HG02852 (cell line): Measurements from ENCODE around the gene TACO1.
A peak's percentile ranks its signal among the peaks of the same experiment; 100 is the strongest.

Experiments
- ATAC-seq: cut with Tn5 transposase; IDR thresholded peaks from one replicate; pipeline ENCODE4 v1.9.1; 2021; ENCODE audit warnings: mild to moderate bottlenecking, moderate library complexity; ENCODE audit not compliant: unreplicated experiment

TACO1 gene

DNA sequence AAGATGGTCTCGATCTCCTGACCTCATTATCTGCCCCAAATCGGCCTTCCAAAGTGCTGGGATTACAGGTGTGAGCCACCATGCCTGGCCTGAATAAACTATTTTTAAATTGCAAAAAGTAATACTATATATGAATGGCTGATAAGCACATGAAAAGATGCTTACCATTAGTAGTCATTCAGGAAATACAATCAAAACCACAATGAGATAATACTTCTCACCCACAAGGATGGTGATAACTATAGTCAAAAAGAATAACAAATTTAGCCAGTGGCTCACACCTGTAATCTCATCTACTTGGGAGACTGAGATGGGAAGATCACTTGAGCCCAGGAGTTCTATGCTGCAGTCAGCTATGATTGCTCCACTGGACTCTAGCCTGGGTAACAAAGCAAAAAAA lies 2.4 kb upstream of the TACO1 start:
- no peak for ATAC-seq

DNA sequence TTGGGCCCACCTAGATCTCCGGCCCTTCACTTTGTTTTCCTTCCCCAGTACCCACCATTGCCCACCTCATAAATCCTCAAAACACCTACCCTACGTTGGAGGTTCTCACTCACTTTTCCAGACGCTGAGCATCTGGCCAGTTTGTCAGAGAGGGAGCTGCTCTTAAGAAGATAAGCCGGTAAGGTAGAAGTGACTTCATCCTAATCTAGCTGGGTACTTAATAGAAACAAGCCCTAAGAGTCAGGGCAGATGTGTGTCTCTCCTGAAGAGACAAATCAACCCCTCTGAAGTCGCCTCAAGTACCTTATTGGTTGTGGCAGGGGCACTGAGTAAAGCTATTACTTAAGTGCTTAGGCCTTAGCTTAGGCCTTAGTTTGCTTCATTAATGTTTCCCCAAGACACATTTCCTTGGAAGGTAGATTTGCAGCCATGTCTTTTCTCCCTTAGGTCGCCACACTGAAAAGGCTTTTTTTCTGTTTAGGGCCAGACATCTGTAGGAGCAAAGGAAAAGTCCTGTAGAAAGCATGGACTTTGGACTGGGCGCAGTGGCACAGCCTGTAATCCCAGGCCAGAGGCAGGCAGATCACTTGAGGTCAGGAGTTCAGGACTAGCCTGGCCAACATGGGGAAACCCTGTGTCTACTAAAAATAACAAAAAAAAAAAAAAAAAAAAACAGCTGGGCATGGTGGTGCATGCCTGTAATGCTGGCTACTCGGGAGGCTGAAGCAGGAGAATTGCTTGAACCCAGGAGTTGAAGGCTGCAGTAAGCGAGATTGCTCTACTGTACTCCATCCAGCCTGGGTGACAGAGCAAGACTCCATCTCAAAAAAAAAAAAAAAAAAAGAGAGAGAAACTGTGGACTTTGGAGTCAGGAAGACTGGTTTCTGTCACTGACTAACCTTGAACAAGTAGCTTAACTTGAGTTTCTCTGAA lies 1.0 kb downstream of the TACO1 start:
- no peak for ATAC-seq

DNA sequence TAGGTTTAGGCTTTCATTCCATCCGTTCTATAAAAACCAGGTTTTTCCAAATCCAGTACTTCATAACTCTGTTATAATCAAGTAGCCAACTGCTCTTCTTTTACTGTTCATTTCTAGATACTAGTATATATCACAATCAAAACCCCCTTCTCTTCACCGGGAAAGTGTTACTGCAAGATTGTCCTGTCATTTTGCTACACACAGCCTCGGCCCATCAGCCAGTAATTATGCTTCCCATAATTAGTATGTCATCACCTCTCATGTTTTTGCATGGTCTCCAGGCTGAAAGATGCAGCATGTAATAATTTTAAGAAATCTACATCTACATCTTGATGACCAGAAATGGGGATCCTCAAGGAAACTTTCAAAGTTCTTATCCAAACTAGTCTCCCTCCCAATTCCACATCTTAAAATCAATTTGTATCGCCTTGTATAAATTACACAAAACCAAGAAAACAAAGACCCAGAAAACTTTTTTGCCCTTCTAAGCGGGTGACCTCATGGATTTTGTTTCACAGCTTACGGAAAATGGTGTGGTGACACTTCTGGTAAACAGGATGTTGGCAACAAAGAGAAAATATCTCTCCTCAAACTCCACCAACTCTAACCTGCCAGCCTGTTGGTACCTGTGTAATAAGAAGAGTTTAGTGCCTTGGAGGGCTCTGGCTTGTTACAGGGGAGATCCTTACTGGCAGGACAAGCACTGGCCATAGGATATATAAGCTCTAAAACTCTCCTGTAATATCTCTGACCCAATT lies 9.3 kb downstream of the TACO1 start:
- ATAC-seq, result no peak

DNA sequence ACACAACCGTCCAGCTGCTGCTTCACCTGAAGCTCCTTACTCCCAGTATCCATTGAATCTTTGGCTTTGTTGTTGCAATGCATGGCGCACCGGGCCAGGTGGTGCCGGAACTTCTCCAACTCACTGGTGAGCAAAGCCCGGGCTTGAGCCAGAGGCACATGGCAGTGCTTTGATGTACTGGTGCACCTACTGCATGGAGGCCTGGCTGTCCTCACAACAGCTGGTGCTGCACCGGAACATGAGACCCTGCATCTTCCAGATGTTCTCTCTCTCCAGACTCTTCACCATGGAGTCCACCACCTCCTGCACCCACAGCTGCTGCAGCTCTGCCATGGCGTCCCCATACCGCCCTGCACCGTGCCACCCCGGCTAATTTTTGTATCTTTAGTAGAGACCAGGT lies 10.2 kb downstream of the TACO1 start:
- no peak for ATAC-seq

DNA sequence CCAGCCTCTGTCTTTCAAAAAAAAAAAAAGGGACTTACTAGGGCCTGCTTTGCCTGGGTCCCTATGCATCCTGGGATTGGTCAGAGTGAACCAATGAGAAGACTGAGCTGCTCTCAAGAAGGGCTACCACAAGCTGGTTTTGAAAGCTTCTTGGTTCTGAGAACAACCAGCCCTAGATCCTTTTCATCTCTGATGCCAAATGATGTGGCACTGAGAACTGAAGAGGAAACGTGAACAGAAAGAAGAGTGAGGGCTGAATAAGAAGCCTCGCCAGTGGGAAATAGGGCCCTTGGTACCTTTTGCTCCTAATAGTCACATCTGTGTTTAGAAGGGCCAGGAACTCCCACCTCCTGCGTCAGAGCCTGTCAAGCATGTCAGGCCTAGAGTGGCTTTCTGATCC lies 10.7 kb downstream of the TACO1 start:
- no peak for ATAC-seq

DNA sequence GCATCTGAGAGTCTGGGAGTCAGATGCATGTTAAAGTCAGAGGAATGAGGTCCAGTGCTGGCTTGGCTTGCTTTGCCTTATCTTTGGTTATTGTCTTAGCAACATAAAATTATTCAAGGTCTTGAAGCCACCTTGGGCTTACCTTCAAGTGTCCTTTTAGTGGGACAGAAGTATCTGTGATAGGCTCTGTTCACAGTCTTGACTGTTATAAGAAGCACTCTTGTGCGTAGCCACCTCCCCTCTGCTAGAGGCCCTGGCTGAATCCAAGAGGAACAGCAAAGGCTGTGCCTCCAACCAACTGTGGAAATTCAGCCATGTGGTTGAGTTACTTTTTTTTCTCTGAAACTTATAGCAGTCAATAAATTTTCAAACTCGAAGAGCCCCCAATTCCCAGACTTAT lies 13.0 kb downstream of the TACO1 start:
- no peak for ATAC-seq

DNA sequence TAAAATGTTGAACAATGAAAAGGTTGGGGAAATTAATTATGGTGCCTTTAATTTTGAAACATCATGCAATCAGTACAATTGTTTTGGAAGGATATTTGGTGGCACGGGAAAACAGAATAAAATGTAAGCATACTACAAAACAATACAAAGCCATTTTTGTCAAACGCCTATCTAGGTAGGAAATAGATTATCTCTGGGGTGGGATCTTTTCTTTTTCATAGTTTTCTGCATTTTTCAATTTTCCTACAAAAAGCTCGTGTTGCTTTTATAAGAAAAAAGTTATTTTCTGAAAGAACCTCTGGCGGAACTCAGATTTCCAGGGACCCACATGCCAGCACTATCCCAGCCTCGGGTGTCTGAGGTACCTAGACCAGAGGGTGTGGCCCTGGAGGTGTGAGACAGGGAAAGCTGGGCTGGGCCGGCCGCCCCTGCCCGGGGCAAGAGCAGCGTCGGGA lies 20.6 kb downstream of the TACO1 start:
- ATAC-seq, result no peak

DNA sequence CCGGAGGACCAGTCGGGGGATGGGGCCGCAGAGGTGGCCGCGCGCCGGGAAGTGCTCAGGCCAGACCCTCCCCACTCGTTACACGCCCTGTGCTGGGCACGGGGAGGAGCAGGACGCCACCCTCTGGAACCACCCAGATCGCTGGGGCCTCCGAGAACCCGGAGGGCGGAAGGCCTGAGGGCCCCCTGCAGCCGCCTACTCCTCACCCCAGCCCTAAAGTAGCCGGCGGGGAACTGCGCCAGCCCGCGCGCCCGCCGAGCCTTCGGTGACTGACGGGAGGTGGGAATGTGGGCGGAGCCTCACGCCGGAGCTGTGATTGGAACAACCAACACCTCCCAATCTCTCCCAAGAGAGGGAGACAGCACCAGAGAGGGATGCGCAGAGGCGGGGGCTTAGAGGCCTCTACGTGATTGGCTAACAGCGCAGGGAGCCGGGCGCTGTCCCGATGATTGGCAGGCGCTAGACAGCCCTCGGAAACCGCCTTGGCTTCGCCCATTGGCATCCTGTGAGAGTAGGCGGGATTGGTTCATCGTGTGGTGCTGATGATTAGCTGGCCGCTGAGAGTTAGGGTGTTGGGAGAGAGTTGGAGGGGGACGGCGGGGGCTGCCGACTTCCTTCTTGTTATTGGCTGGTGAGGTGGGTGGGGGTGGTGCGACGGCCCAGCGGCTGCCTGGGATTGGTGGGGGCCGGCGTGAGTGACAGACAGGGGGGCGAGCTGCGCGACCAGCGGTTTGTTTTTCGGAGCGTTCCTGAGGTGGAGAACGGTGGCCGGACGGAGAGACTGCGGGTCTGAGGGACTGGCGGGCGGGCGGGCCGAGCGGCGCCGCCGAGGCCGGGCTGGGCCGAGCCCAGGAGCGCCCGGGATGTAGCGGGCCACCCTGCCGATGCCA lies 21.2 kb downstream of the TACO1 start, which contains the start of gene MAP3K3:
Gene MAP3K3 (plus strand): TSS at position 734 of the 890 bp plus-strand sequence. CDS start 343 bp downstream, outside the sequence.
- peak; percentile 87 for ATAC-seq

DNA sequence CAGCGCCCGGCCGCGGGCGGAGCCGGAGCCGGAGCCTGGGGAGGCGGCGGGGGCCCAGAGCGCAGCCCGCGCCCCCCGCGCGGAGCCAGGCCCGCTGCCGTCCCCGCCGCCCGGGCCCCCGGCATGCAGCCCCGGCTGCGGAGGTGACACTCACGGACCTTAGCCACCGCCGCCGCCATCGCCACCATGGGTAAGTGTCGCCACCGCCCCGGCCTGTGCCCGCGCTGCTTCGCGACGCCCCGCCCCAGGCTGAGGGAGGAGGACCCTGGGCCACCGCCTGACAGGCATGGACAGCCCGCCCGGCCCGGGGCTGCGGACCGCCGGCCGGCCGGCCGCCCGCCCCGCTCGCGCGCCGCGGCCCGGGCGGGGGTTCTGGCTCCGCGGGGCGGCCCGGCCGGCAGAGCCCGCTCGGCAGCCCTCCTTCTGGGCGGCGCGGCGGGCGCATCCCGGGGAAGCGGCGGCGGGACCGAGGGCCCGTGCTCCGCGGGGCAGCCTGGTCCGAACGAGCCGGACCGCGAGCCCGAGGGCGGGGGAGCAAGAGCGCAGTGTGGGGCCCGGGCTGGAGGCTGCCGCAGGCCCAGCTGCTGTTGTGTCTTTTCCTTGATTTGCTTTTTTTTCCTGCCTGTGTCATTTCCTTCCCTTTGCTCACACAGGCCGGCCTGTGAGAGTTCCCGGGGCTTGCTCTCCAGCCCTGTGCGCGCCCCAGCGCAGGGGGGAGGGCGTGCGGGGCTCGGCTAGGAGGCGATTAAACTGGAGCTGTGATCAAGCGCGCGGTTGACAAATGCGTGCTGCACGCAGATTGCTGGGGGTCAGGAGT lies 22.1 kb downstream of the TACO1 start:
- ATAC-seq, result peak; percentile 25

DNA sequence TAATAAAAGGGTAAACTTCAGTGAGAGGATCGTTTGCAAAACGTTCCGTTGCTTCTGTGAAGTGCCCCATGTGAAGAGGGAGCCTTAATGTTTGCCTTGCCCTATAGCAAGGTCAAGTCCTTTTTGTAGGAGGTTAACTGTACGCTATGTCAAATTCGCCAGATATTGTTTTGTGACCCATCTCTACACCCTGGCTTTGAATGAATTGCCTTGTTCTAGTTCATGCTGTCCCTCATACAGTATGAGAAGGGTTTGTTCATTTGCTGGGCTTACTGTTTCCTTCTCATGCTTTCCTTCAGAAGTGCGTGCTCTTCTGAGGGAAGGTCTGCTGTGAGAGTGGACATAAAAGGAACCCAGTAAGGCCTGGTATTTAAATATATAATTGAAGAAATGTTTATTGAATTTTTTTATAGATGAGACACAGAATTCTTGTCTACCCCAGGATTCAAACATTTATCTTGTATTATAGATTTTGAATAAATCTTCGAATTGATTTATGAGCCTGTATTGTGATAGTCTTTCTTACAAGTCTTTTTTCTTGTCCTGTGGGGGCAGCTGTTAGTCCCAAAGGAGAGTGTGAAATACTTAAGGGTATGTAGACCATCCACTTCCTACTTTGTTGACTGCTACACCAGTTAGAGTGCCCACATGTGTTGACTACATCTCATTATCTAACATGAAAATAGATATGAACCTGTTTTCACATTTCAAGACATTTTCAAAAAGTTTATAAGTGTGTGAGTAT lies 23.3 kb downstream of the TACO1 start:
- ATAC-seq, result no peak

DNA sequence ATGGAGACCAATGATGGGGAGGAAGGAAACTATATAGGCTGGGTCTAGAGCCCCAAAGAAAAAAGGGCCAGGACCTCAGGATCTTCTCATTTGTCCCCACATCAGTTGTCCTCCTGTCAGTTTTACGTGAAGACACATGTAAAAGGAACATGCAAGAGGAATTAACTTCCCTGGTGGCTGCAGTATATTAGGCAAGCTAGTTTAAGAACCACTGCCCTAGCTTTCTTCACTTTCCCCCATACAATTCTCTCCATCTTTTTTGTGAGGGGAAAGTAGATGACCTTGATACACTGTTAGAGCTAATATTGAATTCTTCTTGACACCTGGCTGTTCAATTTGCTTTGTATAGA lies 23.8 kb downstream of the TACO1 start:
- no peak for ATAC-seq

DNA sequence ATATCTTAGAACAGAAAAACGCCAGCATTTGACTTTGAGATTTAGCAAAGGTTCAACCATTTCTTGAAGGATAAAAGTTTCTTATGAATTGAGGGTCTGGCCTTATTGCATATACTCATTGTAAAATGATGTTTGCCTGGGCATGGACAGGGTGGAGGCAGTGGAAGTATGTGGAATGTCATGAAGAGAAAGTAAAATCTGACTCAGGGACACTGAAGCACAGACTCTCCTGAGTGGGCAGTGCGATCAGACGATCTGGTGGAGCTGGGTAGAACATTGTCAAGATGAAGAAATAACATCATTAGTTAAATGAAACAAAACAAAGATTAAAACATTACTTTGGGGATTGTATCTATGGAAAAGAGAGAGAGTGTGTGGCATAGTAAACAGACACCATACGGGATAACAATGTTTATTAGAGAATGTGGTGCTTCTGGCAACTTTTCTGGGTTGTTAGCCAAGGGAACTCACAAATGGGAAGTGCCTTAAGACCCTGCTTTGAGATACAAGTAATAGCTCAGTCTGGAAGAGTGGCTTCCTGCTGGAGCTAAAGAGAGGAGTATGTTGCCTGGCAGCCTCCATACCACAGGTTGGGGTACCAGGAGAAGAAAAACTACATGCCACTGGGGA lies 26.0 kb downstream of the TACO1 start:
- no peak for ATAC-seq

DNA sequence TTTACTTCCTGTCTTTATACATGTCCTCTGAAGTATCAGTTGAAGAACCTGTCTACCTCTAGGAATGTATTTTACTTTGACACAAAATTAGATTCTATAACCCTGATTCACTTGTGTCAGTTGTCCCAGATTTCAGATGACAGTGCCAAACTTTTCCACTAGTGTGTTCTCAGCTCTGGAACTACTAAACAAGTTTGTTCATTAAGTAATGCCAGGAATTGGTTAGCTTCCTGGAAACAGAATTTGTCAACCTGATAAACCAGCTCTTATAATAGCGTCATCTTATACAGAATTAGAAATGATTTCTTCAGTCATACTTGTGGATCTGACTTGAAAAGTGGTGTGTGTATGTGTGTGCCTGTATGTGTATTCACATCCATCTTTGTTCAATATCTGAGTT lies 28.9 kb downstream of the TACO1 start:
- no peak for ATAC-seq

DNA sequence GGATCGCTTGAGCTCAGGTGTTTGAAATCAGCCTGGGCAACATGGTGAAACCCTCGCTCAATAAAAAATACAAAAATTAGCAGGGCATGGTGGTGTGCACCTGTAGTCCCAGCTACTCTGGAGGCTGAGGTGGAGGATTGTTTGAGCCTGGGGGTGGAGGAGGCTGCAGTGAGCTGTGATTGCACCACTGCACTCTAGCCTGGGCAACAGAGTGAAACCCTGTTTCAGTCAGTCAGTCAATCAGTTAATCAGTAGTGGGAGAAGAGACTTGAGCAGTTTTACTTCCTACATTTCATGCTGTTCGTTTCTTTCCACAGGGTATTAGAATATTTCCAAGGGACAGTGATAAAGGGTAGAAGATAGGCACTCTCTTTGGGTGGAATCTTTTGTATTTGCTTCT lies 30.4 kb downstream of the TACO1 start:
- ATAC-seq, result no peak

DNA sequence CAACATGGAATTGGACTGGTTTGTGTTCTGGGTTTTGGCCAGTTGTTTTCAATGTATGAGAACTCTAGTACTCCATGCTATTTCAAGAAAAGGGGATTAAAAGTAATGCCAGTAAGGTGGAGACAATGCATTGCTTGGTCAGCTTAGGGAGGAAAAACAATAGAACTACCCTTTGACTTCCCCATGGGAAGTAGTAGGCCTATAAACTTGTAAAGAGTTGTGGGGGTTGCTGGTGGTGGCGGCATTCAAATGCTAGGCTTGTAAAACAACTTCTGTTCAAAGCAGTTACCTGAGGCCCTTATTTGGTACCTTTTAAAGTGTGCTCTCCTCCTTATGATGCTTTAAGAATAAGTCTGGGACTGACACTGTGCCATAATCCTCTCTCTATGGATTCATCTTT lies 30.9 kb downstream of the TACO1 start:
- no peak for ATAC-seq

DNA sequence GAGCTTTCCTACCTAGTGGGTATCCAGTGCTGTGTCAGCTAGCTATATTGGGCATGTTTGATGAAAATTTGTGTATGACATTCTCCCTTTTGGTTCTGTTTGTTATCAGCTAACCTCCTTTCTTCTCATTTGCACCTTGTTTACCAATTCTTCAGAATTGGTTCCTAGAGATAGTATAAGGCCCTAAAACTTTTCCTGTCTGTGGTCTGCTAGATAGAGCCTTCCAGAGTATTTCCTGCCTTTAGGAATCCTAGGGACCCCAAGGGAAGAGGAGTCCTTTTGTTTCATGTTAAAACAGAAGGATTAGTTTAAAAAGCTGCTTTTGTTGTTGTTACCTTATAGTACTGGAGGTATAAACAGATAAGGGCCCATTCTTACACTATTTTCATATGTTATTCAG lies 33.0 kb downstream of the TACO1 start:
- no peak for ATAC-seq

DNA sequence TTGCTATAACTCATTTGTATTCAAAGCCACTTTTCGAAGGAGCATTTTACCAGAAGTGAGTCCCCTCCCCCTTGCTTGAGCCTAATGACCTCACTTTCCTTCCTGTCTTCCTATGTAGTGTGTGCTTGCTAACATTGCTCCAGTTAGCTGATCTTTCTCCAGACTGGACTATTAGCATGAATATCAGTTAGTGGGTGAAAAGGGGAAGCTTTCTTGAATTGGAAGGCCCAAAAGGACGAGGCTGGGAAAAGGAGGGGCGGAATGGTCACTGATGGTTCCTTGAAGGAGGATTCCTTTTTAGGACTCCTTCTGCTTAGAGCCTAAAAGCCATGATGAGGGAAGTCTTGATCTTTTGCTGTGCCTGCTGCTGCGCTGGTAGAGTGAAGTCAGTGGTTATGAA lies 33.5 kb downstream of the TACO1 start:
- ATAC-seq, result no peak

DNA sequence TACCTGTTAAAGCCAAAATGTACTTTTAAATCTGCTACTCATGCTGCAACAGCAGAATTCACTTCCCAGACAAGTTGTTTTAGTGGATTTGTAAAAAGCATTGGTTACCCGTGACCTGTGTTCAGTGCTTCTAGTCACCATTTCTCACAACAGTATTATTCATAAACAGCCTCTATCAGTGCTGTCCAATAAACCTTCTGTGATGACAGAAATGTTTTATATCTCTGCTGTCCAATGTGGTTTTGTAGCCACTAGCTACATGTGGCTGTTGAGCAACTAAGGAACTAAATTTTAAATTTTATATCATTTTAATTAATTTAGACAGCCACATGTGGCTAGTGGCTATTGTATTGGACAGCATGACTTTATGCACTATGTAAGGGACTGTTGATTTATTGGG lies 34.1 kb downstream of the TACO1 start:
- no peak for ATAC-seq

DNA sequence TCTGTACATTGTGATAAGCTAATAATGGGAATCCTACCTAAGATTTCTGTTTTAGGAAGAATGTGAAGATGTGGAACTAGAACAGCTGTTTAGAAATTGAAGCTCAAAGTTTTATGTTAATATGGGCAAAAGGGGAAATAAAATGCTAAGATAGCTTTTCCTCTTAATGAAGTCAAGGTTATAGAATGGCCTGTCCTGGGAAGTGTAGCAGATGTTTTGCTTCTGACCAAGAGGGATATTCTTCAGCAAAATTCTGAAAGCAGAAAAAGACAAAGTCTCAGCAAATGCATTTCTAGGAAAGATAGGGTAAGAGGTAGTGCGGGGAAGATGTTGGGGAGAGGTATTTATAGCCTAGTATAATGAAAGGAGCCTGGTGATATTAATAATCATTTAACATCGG lies 34.6 kb downstream of the TACO1 start:
- no peak for ATAC-seq
